D341Med (cell line): ENCODE results near the gene CPEB3.
"Not testable (repeated sequence)": the region's sequence is repeated elsewhere in the genome, so short reads cannot be mapped to it uniquely, and the experiment has no call there.

ENCODE experiments used
- DNase-seq: peaks from one replicate; pipeline ENCODE4 v3.0.0; 2012; ENCODE audit warnings: low spot score

Gene CPEB3

GRCh38 chr10:92141147-92141546 lies 149.7 kb downstream of the CPEB3 start:
- not testable (repeated sequence) for DNase-seq

DNA sequence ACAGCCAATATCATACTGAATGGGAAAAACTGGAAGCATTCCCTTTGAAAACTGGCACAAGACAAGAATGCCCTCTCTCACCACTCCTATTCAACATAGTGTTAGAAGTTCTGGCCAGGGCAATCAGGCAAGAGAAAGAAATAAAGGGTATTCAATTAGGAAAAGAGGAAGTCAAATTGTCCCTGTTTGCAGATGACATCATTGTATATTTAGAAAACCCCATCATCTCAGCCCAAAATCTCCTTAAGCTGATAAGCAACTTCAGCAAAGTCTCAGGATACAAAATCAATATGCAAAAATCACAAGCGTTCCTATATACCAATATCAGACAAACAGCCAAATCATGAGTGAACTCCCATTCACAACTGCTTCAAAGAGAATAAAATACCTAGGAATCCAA lies 156.8 kb downstream of the CPEB3 start:
- not testable (repeated sequence) for DNase-seq

- DNase-seq: no peak
These were observed 159.5 kb downstream of the CPEB3 start for GRCh38 chr10:92131275-92131820.

- DNase-seq: no peak
These were observed 160.1 kb downstream of the CPEB3 start for GRCh38 chr10:92130622-92131274.

DNA sequence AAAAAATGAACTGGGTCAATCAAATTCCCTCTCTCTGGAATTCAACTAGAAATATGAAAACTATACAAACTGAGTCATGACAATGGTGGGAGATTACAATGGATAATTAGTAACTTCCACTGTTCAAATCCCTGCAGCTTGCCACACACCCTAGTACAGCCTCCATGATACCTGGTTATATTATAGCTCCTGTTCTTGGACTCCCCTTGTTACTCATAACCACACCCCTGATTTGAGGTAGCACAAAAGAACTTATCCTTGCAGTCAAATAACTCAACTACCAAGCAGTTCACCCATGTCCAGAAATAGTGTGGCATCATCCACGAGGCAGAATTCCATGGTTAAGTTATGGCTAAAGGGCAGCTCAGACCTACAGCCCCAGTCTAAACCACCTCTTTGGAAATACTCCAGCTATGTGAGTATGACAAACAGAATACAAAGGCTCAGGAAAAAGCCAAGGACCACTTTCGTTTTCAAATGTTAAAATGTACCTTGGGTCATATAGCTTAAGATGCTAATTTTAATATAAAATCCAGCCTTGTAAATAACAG lies 164.7 kb downstream of the CPEB3 start:
- no peak for DNase-seq

DNA sequence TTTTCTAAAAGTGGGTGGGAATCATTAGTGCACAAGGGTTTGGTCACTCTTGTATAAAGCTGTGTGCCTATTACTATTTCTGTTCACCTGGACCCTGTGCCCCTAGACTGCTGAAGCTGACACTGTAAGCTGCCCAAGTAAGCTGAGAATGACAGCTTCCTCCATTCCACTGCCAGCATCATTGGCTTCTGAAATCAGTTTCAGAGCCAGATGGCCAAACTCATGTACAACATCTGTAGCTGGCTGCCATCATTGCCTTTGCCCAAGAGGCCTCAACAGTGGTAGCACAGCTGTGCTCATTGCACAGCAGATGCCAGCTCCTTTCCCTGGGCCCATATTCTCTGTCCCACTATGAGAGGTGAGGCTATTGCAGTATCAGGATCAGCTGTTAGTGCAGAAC lies 165.7 kb downstream of the CPEB3 start:
- no peak for DNase-seq

GRCh38 chr10:92124616-92125143 lies 166.2 kb downstream of the CPEB3 start:
- no peak for DNase-seq

- no peak for DNase-seq
These were observed 166.9 kb downstream of the CPEB3 start for GRCh38 chr10:92124020-92124419.

GRCh38 chr10:92122941-92123450 lies 167.9 kb downstream of the CPEB3 start:
- DNase-seq: no peak

DNA sequence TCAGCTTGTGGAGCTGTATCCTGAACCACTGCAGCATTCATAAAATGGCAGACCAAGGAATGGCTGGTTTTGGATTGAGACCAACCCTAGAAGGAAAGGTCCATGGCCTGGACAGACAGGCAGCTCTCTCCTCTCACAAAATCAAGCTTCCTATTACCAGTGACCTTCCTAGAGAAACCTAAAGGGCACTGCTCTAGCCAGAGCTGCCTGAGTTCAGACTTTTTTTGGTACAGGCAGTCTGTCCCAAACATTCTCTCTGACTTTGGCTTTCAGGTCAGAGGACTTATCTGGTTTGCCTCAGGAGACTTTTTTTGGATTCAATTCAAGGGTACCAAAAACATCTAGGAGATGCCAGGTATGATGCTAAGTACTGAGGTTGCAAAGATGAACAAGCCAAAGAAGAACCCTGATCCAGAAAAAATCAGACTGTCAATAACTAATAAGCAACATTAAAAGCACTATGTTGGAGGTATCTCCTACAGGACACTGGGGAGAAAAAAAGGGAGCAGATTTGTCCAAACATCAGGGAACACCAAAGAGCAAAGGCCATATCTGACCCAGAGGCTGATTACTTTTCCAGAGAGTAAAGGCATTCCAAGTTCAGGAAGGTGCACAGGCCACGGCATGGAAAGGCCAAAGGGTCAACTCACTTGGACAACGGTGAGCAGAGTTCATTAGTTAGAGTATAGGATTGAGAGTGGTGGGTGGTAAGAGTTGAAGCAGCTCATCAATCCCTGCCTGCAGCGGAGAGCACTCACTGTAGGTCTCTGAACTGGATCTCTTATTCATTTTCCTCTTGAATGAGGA lies 169.0 kb downstream of the CPEB3 start:
- no peak for DNase-seq

DNA sequence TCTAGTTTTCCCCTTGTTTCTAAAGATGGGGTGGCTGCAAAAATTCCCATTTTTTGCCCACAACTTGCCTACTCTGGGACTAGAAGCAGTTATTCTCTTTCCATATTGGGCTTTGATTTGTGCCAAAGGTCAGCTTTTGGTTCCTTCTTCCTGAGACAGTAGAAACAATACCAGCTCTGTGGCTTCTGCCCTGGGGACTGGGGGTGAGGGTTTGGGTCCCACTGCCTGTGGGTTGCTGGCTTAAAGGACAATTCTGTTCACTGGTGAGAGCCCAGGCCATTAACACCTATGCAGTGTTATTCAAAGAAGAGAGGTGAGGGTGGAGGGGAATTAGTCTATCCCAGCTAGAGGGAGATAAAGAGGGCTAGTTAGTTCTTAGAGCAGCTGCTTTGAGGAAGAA lies 171.5 kb downstream of the CPEB3 start:
- no peak for DNase-seq

- DNase-seq: not testable (repeated sequence)
These were observed 176.0 kb downstream of the CPEB3 start for GRCh38 chr10:92114917-92115316.

- no peak for DNase-seq
These were observed 176.8 kb downstream of the CPEB3 start for GRCh38 chr10:92113911-92114600.

DNA sequence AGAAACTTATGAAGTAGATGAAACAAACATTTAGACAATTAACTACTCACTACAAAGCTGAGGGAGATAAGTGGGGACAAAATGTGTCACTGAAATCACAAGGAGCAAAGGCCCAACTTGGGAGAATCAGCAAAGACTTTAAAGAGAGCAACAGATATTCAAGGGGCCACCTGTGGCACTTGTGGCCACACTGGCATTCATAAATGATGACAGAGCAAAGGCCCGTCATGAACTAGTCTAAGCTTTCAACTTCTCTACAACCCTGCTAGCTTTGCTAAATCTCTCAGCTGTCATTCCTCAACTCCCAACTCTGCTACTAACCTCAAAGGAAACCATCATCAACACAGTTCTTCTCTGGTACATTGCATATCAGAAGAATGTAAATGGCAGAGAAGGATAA lies 178.4 kb downstream of the CPEB3 start:
- no peak for DNase-seq

DNA sequence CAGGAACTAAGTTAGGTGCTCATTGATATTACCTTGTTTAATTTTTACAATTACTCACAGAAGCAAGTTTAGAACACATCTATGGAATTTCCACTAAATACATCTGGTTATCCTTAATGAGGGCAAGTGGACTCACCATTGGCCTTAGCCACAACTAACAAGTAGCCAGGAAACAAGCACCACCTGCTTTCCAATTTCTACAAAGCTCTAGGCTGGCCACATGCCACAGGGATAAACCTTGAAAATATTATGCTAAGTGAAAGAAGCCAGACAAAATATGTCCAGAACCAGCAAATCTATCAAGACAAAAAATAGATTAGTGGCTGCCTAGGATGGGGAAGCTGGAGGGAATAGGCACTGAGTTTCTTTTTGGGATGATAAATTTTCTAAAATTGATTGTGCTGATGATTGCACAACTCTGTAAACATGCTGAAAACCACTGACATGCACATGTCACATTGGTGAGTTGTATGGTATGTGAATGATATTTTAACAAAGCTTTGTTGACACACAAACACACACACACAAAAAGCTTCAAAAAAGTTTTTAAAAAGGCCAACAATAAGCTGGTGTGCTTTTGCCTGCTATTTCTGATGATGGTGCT lies 179.4 kb downstream of the CPEB3 start:
- DNase-seq: no peak

DNA sequence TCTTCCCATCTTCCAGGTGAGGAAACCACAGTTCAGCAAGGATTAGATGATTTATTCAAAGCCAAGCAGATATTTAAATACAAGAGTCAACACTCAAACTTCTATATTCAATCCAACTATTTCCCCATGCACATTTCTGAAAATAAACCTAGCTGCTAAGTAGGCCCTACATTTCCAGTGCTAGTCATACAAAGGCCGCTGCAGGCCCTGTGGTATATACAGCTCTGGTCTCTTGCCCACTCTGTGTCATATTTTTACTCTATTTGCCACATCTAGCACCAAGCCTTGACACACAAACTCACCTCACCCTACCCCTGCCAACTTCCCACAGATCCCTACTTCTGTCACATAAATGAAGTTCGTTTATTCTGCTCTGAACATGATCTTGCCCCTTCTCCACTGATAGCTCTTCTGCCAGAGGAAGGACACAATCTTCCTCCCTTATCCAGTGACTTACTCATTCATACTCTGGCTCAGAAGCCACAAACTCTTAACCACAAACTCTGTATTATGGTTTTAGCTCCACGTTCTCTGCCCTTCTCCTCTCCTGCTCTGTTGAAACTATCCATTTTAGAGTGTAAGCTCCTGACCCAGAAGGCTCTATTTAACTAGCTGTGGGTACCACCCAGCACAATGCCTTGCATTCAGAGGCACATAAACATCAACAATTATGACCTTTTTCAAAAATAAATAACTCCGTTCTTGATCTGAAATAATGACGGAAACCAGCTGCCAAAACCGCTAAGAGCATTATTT lies 180.7 kb downstream of the CPEB3 start:
- DNase-seq: no peak

- no peak for DNase-seq
These were observed 182.1 kb downstream of the CPEB3 start for GRCh38 chr10:92108747-92109146.

DNA sequence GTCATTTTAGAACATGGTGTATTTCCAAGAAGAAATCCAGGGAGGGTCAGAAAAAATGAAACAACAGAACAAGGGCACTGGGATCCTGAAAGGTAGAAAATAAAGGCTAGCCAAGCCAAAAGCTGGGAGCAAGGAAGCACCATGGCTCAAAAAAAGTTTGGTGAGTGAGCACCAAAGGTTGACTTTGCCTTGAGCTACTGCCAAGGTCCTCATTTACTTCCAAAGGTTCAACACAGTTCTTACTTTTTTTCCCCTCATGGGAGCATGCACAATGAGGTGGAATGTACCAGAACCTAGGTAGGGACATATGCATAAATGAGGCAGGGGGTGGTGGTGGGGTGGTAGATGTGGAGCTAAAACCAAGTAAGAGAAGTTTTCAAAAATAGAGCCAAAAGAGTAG lies 182.8 kb downstream of the CPEB3 start:
- DNase-seq: no peak

GRCh38 chr10:92103376-92104090 lies 187.3 kb downstream of the CPEB3 start:
- DNase-seq: no peak

DNA sequence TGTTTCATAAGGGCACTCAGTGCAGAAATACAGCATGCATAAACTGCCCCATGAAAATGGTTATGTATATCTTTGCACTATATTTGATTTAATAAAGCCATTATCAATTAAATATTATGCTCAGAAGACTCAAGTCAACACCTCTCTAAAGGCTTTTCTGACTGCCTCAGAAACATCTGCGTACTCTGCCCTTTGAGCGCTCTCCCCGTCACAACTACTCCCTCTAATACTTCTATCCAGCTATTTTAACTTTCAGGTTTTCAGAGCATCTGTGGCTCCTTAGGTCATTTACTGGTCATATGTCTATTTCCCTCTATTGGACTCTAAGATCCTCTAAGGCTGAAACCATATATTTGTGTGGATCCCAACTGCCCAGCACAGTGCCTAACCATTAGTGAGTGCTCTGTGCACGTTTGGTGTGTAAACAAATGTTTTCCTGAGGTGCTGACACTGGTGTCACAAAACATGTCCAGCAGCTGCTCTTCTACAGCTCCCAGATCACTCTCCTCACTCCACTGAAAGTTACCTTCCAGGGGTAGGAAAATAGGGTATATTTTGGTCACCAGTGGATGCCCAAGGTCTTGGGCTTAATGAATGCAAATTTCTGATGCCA lies 188.2 kb downstream of the CPEB3 start:
- DNase-seq: no peak
